ENCODE results near the gene ADARB1. TPM values are rescaled to one million over a fixed set of nuclear protein-coding genes. Genes with fewer than 3 reads are reported as not detected.

ADARB1 gene
- total RNA-seq, 1 donor from 2014 or later, result 25.9 TPM

DNA sequence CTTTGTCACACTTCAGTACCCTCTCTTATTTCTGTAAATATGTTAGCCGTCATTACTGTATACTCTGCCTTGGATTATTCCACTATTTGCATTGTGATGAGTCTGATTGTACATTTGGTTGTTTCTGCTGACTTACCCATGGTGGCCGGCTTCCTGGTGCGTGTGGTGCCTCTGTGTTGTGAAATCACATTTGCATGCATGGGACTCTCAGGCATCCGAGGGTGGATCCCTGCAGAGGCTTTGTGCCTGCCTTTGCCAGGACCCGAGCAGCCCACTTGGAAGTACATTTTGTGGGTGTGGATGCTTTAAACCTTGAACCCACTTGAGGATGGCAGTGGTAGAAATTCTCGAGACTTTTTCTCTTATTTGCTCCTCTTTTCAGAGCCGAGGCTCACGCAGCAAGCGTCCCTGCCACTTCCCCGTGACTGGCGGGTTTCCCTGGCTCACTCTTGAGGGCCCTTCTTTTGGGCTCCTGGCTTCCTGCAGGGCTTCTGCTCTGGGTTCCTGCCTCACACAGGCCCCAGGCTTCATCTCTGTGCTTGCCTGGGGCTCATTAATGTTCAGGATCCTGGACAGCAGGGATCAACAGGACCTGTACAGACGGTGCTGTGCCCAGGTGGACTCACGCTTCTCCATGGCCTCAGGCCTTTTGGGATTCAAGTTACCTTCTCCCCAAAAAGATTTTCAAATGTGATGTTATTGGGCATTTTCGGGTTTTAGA, 176.7 kb downstream of the ADARB1 start:
- Mint-ChIP-seq H3K4me3 (no peak overlapping the region), H3K27me3 (ENCODE audit: insufficient read depth) (peaks cover 27% of the 10 kb centered on the region), H3K27ac (no peak overlapping the region), H3K4me1 (ENCODE audit: low read depth) (peaks cover 9% of the 10 kb centered on the region), H3K9me3 (no peaks in the 10 kb centered on the region), H3K36me3 (ENCODE audit: low read depth) (no peaks in the 10 kb centered on the region)
- no peak for DNase-seq (ENCODE audit: low spot score)
- intact Hi-C loops (cut with micrococcal nuclease), result no loop called here

DNA sequence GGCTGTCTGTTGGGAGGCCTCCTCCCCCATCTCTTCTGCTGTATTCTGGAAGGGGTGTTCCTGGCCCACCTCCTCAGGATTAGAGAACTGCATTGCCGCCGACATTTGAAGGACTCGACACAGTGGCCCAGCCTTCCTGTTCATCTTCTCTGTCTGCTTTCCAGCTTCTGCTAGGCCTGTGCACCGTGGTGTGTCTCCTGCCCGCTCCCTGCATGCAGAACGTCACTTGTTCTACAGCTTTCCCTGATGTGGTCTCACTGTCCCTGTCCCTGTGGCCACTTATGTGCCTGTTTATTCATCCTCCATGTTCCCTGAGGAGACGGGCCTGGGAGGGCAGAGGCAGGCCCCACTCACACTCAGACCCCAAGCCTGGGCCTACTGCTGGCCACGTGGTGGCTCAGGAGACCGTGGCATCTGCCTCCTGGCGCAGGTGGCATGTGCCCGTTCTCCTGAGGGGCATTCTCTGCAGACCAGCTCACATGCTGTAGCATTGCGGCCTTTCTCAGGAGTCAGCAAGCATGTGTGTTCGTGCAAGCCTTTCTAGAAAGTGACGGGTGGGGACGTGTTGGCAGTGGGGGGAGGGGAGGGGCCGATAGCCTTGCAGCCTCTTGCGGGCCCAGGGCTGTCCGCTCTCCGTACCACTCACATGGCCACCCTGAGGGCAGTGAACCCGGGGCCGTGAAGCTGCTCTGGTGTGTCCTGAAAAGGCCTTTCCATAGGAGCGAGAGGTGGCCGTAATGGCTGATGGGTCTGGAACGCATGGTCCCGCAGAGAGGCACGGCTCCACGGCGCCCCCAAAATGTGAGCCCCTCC, 177.5 kb downstream of the ADARB1 start:
- Mint-ChIP-seq H3K27ac (no peak overlapping the region), H3K4me3 (no peak overlapping the region), H3K36me3 (ENCODE audit: low read depth) (no peaks in the 10 kb centered on the region), H3K9me3 (no peaks in the 10 kb centered on the region), H3K27me3 (ENCODE audit: insufficient read depth) (peaks cover 28% of the 10 kb centered on the region), H3K4me1 (ENCODE audit: low read depth) (peaks cover 9% of the 10 kb centered on the region)
- intact Hi-C loops (cut with micrococcal nuclease), result no loop called here
- no peak for DNase-seq (ENCODE audit: low spot score)

DNA sequence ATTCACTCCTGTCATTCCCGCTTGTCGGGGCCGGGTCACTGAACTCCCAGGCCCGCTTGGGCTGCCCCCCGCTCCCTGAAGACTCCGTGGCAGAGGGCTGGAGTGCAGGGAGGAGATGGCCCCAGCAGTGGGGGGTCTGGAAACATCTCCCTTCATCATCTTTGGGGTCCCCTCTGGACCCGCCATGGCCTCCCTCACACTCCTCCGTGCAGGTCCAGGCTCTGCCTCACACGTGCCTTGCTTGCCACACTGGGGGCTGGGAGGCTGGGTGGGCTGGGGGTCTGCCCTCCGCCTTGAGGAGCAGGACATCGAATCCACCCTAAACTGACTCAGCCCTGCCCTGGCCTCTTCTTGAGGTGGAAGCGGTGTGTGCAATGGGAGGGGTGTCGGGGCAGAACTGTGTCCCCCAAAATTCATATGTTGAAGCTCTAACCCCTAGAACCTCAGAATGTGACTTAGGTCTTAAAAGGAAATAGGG, 178.1 kb downstream of the ADARB1 start:
- intact Hi-C loops (cut with micrococcal nuclease), result no loop called here
- Mint-ChIP-seq H3K27ac (no peak overlapping the region), H3K4me3 (no peak overlapping the region), H3K36me3 (ENCODE audit: low read depth) (no peaks in the 10 kb centered on the region), H3K4me1 (ENCODE audit: low read depth) (peaks cover 9% of the 10 kb centered on the region), H3K9me3 (no peaks in the 10 kb centered on the region), H3K27me3 (ENCODE audit: insufficient read depth) (peaks cover 30% of the 10 kb centered on the region)
- DNase-seq (ENCODE audit: low spot score), result no peak

DNA sequence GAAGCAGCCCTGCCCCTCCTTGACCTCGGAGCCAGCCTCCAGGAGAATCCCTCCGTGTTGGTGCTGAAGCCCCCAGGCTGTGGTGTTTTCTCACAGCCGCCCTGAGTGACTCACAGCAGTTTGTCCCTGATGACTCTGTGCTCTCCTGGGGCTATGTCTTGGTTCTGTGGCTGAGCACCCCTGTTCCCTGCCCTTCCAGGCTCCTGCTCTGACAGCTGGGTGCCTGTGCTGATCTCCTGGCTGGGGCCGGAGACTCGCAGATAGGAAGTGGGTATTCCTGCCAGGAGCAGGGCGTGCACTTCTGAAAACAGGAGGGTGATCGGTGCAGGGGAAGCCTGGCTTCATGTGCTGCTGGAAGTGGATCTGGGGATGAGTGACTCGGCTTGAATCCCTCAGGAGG, 178.8 kb downstream of the ADARB1 start:
- DNase-seq (ENCODE audit: low spot score), result no peak
- no peak overlapping the region for H3K4me3 Mint-ChIP-seq
- intact Hi-C loops (cut with micrococcal nuclease), result no loop called here
- H3K9me3 Mint-ChIP-seq, result no peaks in the 10 kb centered on the region
- H3K36me3 Mint-ChIP-seq (ENCODE audit: low read depth), result no peaks in the 10 kb centered on the region
- no peak overlapping the region for H3K27ac Mint-ChIP-seq
- H3K4me1 Mint-ChIP-seq (ENCODE audit: low read depth), result peaks cover 9% of the 10 kb centered on the region
- peaks cover 28% of the 10 kb centered on the region for H3K27me3 Mint-ChIP-seq (ENCODE audit: insufficient read depth)

DNA sequence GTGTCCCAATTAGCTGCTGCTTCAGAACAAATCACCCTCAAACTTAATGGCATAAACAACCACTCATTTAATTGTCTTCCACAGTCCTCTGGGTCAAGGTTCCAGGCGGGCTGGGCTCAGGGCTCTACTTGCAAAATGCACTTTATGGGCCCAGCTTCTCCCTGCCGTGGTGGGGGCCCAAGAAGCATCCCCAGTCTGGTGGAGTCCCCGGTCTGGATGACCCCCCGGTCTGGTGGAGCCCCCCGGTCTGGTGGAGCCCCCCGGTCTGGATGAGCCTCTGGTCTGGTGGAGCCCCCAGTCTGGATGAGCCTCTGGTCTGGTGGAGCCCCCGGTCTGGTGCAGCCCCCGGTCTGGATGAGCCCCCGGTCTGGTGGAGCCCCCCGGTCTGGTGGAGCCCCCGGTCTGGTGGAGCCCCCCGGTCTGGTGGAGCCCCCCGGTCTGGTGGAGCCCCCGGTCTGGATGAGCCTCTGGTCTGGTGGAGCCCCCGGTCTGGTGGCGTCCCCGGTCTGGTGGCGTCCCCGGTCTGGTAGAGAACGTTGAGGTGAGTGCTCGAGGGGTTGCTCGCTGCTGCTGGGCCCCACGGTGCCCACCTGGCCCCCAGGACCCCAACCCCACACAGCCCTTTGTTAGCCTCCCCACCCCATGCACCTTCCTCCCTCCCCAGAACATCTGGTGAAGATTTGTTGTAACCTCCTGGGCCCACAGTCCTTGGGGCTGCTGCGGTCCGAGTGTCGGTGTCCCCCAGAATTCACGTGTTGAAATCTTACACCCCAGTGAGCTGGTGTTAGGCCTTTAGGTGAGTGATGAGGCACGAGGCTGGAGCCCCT, 179.5 kb downstream of the ADARB1 start:
- no peak overlapping the region for H3K4me3 Mint-ChIP-seq

DNA sequence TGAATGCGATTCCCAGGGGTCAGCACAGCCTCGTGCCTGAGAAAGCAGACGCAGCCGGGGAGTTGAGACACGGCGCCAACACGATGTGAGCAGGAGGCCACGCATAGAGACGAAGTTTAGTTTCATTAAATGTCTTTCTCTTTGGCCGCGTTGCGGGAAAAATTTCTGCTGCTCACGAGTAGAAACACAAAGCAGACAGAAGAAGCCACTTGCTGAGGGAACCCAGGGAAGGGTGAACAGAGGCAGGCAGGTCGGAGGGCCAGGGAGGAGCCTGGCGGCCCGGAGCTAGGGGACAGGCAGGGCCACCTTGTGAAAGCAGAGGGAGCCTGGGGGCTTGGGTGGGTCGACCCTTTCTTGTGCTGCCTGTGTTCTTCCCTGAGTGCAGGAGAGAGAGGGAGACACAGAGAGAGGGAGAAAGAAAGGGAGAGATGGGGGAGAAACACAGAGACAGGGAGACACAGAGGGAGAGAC, 180.1 kb downstream of the ADARB1 start:
- Mint-ChIP-seq H3K27ac (no peak overlapping the region), H3K36me3 (ENCODE audit: low read depth) (no peaks in the 10 kb centered on the region), H3K4me3 (no peak overlapping the region), H3K27me3 (ENCODE audit: insufficient read depth) (peaks cover 27% of the 10 kb centered on the region), H3K9me3 (no peaks in the 10 kb centered on the region), H3K4me1 (ENCODE audit: low read depth) (peaks cover 9% of the 10 kb centered on the region)
- intact Hi-C loops (cut with micrococcal nuclease), result no loop called here
- DNase-seq (ENCODE audit: low spot score), result no peak

More for the DNA sequence above, 179.5 kb downstream of the ADARB1 start:
- peaks cover 29% of the 10 kb centered on the region for H3K27me3 Mint-ChIP-seq (ENCODE audit: insufficient read depth)
- no peak for DNase-seq (ENCODE audit: low spot score)
- no peak overlapping the region for H3K27ac Mint-ChIP-seq
- H3K4me1 Mint-ChIP-seq (ENCODE audit: low read depth), result peaks cover 9% of the 10 kb centered on the region
- no peaks in the 10 kb centered on the region for H3K9me3 Mint-ChIP-seq
- intact Hi-C loops (cut with micrococcal nuclease), result no loop called here
- no peaks in the 10 kb centered on the region for H3K36me3 Mint-ChIP-seq (ENCODE audit: low read depth)

DNA sequence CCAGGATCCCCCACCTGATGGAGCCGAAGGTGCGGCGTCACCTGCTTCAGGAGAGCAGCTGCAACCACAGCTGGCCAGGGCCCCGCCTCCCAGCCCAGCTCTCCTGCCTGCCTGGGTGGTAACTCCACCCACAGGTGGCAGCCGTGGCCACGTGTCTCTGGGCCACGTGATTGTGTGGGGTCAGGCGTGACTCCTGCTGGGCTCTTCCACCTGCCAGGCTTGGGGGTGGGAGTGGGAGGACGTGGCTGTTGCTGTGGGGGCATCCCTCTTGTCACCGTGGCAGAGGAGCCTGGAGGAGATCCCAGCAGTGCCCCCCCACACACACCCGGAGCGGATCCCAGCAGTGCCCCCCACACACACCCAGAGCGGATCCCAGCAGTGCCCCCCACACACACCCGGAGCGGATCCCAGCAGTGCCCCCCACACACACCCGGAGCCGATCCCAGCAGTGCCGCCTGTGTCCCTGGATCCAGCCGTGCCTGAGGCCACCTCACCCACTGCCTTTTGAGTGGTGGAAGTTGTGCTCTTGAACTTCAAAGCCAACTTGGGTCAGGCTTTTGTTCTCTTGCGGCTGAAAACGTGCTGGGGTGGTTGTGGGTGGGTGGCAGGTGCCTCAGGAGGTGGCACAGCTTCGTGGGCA, 181.1 kb downstream of the ADARB1 start:
- Mint-ChIP-seq H3K4me1 (ENCODE audit: low read depth) (peaks cover 9% of the 10 kb centered on the region), H3K4me3 (no peak overlapping the region), H3K9me3 (no peaks in the 10 kb centered on the region), H3K27ac (no peak overlapping the region), H3K36me3 (ENCODE audit: low read depth) (no peaks in the 10 kb centered on the region), H3K27me3 (ENCODE audit: insufficient read depth) (peaks cover 26% of the 10 kb centered on the region)
- intact Hi-C loops (cut with micrococcal nuclease), result no loop called here
- DNase-seq (ENCODE audit: low spot score), result no peak

DNA sequence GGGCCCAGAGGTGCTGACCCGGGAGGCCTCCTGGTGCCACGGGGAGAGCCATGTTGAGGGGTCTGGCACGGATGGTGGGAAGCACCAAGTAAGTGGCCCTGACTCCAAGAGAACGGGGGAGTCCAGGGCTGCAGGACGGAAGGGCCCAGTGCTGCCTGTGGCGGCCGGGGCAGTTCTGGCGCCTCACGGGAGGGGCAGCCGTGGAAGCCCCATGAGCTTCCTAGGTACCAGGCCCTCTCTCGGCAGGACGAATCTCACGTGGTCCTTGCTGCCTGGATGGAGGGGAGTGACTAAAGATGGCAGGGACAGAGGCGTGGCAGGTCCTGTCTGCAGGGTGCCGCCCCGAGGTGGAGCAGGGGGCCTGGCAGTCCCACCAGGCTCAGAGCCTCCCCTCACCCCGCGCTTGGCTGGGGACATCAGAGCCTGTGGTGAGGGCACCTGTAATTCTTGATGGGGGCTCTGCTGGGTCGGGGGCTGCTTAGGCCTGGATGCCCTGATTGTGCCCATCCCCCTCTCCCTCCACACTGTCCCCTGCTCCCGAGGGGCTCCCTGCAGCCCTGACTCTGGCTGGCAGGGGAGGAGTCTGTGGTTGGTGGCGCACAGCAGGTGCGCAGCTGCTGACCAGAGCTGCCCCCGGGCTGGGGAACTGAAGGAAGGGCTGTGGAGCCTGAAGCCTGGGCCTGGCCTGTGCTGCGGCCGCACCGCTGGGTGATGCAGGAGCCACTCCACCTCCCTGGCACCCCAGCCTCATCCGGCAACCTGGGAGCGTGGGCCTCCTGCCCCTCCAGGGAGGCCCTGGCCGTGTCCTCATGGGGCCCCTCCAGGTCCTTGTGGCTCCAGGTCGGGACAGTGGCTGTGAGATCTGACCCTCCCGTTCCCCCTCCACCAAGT, 181.9 kb downstream of the ADARB1 start:
- peaks cover 9% of the 10 kb centered on the region for H3K4me1 Mint-ChIP-seq (ENCODE audit: low read depth)
- H3K27me3 Mint-ChIP-seq (ENCODE audit: insufficient read depth), result peaks cover 26% of the 10 kb centered on the region
- H3K27ac Mint-ChIP-seq, result no peak overlapping the region
- no peak overlapping the region for H3K4me3 Mint-ChIP-seq
- H3K9me3 Mint-ChIP-seq, result no peaks in the 10 kb centered on the region
- intact Hi-C loops (cut with micrococcal nuclease), result no loop called here
- no peak for DNase-seq (ENCODE audit: low spot score)
- H3K36me3 Mint-ChIP-seq (ENCODE audit: low read depth), result no peaks in the 10 kb centered on the region

DNA sequence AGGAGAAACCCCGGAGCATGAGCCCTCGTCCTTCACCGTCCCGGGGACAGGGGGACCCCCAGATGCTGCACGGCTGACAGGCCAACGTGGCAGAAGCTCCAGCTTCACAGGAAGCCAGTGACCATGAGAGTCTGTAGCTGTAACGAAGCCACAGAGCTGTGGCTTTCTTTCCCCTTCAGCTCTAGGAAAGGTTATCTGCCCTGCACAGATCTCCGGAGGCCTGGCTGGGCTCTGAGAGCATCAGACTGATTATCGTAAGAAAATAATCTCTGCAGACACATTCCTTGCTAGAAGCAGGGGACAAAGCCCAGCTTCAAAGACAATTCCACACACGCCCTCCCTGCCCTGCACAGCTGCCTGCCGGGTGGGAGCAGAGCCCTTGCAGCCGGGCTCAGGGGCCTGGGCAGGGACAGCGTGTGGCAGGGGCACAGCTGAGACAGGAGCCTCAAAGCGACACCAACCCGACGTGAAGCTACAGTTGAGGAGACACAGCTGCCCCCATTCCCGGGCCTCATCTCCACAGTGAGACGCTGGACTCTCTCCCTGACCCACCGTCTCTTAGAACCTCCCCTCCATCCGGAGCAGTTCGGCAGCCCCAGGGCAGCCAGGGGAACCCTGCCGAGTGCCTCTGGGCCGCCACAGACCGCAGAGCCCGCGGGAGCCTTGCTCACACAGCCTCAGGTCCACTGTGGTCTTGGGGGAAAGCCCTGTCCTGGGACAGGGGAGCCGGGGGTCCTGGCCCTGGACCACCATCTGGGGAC, 182.7 kb downstream of the ADARB1 start:
- intact Hi-C loops (cut with micrococcal nuclease), result no loop called here
- no peak for DNase-seq (ENCODE audit: low spot score)
- Mint-ChIP-seq H3K36me3 (ENCODE audit: low read depth) (no peaks in the 10 kb centered on the region), H3K27ac (no peak overlapping the region), H3K4me3 (no peak overlapping the region), H3K4me1 (ENCODE audit: low read depth) (peaks cover 9% of the 10 kb centered on the region), H3K27me3 (ENCODE audit: insufficient read depth) (peaks cover 23% of the 10 kb centered on the region), H3K9me3 (no peaks in the 10 kb centered on the region)

DNA sequence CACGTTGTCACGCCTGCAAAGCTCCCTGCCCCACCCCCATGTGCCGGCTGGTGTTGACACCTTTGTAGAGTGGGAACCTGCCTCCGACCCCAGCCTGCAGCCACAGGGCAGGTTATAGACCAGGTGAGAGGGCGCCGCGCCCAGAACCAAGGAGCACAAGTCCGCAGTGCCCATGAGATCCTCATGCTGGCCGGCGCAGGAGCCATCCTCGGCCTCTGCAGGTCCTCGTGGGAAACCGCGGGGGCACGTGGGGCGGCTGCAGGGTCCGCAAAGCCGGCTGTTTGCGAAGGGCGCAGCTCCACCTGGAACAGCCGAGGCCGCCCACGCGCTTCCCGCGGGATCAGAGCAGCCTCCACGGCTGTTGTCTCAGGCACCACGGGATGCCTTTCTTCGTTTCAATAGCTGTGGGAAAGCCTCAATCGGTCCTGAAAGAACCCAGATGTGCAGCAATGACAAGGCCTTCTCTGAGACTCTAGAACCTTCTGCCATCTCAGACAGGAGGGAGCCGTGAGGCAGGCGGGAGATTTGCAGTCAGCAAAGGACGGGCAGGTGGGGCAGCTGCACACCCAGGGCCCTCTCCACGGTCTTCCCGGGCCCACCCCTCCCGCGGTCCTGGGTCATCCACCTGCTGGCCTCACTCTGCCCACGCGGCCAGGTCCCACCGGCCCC, 183.4 kb downstream of the ADARB1 start:
- Mint-ChIP-seq H3K9me3 (no peaks in the 10 kb centered on the region), H3K27me3 (ENCODE audit: insufficient read depth) (peaks cover 23% of the 10 kb centered on the region), H3K36me3 (ENCODE audit: low read depth) (no peaks in the 10 kb centered on the region), H3K4me1 (ENCODE audit: low read depth) (peaks cover 9% of the 10 kb centered on the region), H3K27ac (no peak overlapping the region), H3K4me3 (no peak overlapping the region)
- intact Hi-C loops (cut with micrococcal nuclease), result no loop called here
- no peak for DNase-seq (ENCODE audit: low spot score)

DNA sequence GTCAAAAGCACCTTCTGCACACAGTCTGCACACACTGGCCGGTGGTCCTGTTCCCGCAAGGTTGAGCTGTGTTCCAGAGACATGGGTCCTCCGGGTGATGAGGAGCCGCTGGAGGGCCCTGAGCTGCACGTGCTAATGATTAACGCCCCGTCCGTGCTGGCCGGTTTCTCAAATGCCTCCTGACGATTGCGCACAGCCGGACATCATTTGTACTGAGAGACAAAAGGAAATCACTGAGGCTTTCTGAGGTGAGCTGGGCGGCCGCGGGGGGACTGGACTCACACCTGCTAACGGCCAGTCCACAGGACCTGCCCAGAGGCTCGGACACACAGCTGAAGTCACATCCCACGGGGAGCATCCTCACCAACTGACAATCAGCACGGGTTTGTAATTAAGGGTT, 184.1 kb downstream of the ADARB1 start:
- peaks cover 2% of the 10 kb centered on the region for H3K36me3 Mint-ChIP-seq (ENCODE audit: low read depth)
- no peaks in the 10 kb centered on the region for H3K9me3 Mint-ChIP-seq
- DNase-seq (ENCODE audit: low spot score), result no peak
- intact Hi-C loops (cut with micrococcal nuclease), result no loop called here
- H3K27ac Mint-ChIP-seq, result no peak overlapping the region
- peaks cover 23% of the 10 kb centered on the region for H3K27me3 Mint-ChIP-seq (ENCODE audit: insufficient read depth)
- H3K4me3 Mint-ChIP-seq, result no peak overlapping the region
- H3K4me1 Mint-ChIP-seq (ENCODE audit: low read depth), result peaks cover 9% of the 10 kb centered on the region

All from activated T-helper 1 cell treated with anti-CD3 and anti-CD28 coated beads, Interleukin-12 subunit alpha, Interleukin-12 subunit beta, Interleukin-2, Interleukin-4 antibody, amounts not matched to agents 30 ng/mL and 10 ng/mL and 1 ng/mL, durations not matched to agents 14 hours and 24 hours and 36 hours (primary cell).